Hepatocyte (in vitro differentiated cells): ENCODE results near the gene KLHDC9.

Experiments used
- CTCF ChIP-seq: fragments of 200-600 bp; sonication (generic); IDR thresholded peaks from 2 replicates; pipeline ENCODE4 v1.5.1; 2016; ENCODE audit warnings: antibody characterized with exemption, mild to moderate bottlenecking; ENCODE audit not compliant: poor library complexity
- EZH2 ChIP-seq: fragments of 200-600 bp; sonication (generic); IDR thresholded peaks from 2 replicates; pipeline ENCODE4 v1.6.1; 2016; ENCODE audit warnings: antibody characterized with exemption, mild to moderate bottlenecking, borderline replicate concordance

GRCh38 chr1:161070761-161071160 lies 27.4 kb upstream of the KLHDC9 start:
- TF ChIP-seq CTCF (no peak), EZH2 (no peak)
